ENCODE measurements around the gene LRRC17.

DNA sequence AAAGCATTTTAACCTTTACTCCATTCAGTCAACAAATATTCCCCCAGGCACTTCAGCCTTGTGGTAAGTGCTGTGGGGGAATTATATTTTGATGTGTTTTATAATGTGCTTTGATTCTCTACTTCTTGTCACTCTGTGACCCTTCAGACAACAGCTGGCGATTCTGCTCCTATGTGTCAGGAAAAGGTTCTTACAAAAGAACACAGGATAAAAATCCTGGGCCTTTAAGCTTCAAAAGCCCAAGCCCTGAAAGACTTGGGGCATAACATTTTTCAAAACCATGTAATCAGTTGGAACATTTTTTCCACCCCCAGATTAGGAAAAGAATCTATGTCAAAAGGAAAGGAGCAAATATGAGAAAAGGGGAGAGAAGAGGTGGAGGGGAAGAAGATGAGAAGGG is 37.8 kb upstream of the LRRC17 start:
- TF ChIP-seq, protein P1, sequence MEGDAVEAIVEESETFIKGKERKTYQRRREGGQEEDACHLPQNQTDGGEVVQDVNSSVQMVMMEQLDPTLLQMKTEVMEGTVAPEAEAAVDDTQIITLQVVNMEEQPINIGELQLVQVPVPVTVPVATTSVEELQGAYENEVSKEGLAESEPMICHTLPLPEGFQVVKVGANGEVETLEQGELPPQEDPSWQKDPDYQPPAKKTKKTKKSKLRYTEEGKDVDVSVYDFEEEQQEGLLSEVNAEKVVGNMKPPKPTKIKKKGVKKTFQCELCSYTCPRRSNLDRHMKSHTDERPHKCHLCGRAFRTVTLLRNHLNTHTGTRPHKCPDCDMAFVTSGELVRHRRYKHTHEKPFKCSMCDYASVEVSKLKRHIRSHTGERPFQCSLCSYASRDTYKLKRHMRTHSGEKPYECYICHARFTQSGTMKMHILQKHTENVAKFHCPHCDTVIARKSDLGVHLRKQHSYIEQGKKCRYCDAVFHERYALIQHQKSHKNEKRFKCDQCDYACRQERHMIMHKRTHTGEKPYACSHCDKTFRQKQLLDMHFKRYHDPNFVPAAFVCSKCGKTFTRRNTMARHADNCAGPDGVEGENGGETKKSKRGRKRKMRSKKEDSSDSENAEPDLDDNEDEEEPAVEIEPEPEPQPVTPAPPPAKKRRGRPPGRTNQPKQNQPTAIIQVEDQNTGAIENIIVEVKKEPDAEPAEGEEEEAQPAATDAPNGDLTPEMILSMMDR (IDR thresholded peaks at IDR 0.05) = no peak
- TF ChIP-seq POLR2A (IDR thresholded peaks at IDR 0.05) = no peak
- TF ChIP-seq POLR2AphosphoS5 (IDR thresholded peaks at IDR 0.05) = no peak

Data from prostate gland (tissue), 2 donors.